GM23338 (cell line): Measurements from ENCODE around the gene CFAP300. TPM values are rescaled to one million over a fixed set of nuclear protein-coding genes. Genes with fewer than 3 reads are reported as not detected.

Experiments used
- ATAC-seq: fragments of 200-7000 bp; cut with Tn5 transposase; 3 replicates; pipeline ENCODE4 v1.9.1; 2020
- DNase-seq: peaks from one replicate; pipeline ENCODE4 v3.0.0-alpha.2; 2015; ENCODE audit warnings: low spot score
- H2AFZ ChIP-seq: fragments of 200-600 bp; sonication (generic); 2 replicates; pipeline ENCODE4 v1.8.0; 2016; ENCODE audit warnings: antibody characterized with exemption, mild to moderate bottlenecking, moderate library complexity
- H3F3A ChIP-seq: fragments of 200-600 bp; sonication (generic); replicated peaks from 2 replicates; pipeline ENCODE4 v1.8.0; 2017; ENCODE audit warnings: antibody characterized with exemption, mixed run types, low read depth
- H3K27ac ChIP-seq: fragments of 200-600 bp; sonication (generic); 2 replicates; pipeline ENCODE4 v1.6.1; 2016; ENCODE audit warnings: low read depth
- H3K27me3 ChIP-seq: fragments of 200-600 bp; sonication (generic); 2 replicates; pipeline ENCODE4 v1.8.0; 2016; ENCODE audit warnings: mild to moderate bottlenecking, mixed run types, moderate library complexity; ENCODE audit not compliant: insufficient read depth
- H3K36me3 ChIP-seq: fragments of 200-600 bp; sonication (generic); 2 replicates; pipeline ENCODE4 v1.8.0; 2016; ENCODE audit warnings: mild to moderate bottlenecking; ENCODE audit not compliant: insufficient read depth
- H3K4me1 ChIP-seq: fragments of 200-600 bp; sonication (generic); 2 replicates; pipeline ENCODE4 v1.8.0; 2016; ENCODE audit warnings: mild to moderate bottlenecking, moderate library complexity; ENCODE audit not compliant: insufficient read depth
- H3K4me2 ChIP-seq: fragments of 200-600 bp; sonication (generic); 2 replicates; pipeline ENCODE4 v1.7.1; 2017; ENCODE audit warnings: mixed run types
- H3K4me3 ChIP-seq: fragments of 200-600 bp; sonication (generic); 2 replicates; pipeline ENCODE4 v1.6.1; 2016; ENCODE audit warnings: mixed run types
- H3K79me2 ChIP-seq: fragments of 200-600 bp; sonication (generic); replicated peaks from 2 replicates; pipeline ENCODE4 v1.8.0; 2017; ENCODE audit warnings: mild to moderate bottlenecking; ENCODE audit not compliant: insufficient read depth
- H3K9me2 ChIP-seq: fragments of 200-600 bp; sonication (generic); 2 replicates; pipeline ENCODE4 v1.8.0; 2017; ENCODE audit not compliant: insufficient read depth
- H4K20me1 ChIP-seq: fragments of 200-600 bp; sonication (generic); replicated peaks from 2 replicates; pipeline ENCODE4 v1.8.0; 2017; ENCODE audit warnings: mild to moderate bottlenecking; ENCODE audit not compliant: insufficient read depth
- H3K27ac Mint-ChIP-seq: 2 replicates; pipeline ENCODE4 v1.8.0; 2020; ENCODE audit warnings: inconsistent platforms, mild to moderate bottlenecking, moderate library complexity, mixed read lengths
- H3K27me3 Mint-ChIP-seq: 3 replicates; pipeline ENCODE4 v1.8.0; 2022; ENCODE audit warnings: low read depth, mild to moderate bottlenecking, moderate library complexity, mixed read lengths, inconsistent platforms; ENCODE audit not compliant: insufficient read depth, poor library complexity
- H3K36me3 Mint-ChIP-seq: 3 replicates; pipeline ENCODE4 v1.8.0; 2021; ENCODE audit warnings: low read depth, mild to moderate bottlenecking, inconsistent platforms, moderate library complexity, mixed read lengths
- H3K4me1 Mint-ChIP-seq: 3 replicates; pipeline ENCODE4 v1.8.0; 2020; ENCODE audit warnings: mild to moderate bottlenecking, inconsistent platforms, mixed read lengths
- H3K4me3 Mint-ChIP-seq: 3 replicates; pipeline ENCODE4 v1.8.0; 2021; ENCODE audit warnings: moderate library complexity, mild to moderate bottlenecking, inconsistent platforms, mixed read lengths
- H3K9me3 Mint-ChIP-seq: 3 replicates; pipeline ENCODE4 v1.8.0; 2020; ENCODE audit warnings: moderate library complexity, mild to moderate bottlenecking, inconsistent platforms, mixed read lengths
- CREB1 ChIP-seq: fragments of 250-450 bp; sonication (Bioruptor Pico); IDR thresholded peaks from 2 replicates; pipeline ENCODE4 v1.5.0; 2020; ENCODE audit warnings: low read depth, mild to moderate bottlenecking, moderate library complexity
- JUNB ChIP-seq: IDR thresholded peaks from one replicate; pipeline ENCODE4 v1.6.1; 2016; ENCODE audit warnings: antibody characterized with exemption; ENCODE audit not compliant: unreplicated experiment
- POLR2AphosphoS5 ChIP-seq: IDR thresholded peaks from 2 replicates; pipeline ENCODE4 v1.6.1; 2016; ENCODE audit warnings: antibody characterized with exemption, low read depth
- STAT1 ChIP-seq: IDR thresholded peaks from one replicate; pipeline ENCODE4 v1.6.1; 2016; ENCODE audit warnings: antibody characterized with exemption; ENCODE audit not compliant: unreplicated experiment
- ZNF114 ChIP-seq: fragments of 250-450 bp; sonication (Bioruptor Pico); IDR thresholded peaks from 2 replicates; pipeline ENCODE4 v1.5.0; 2020; ENCODE audit warnings: mild to moderate bottlenecking, moderate library complexity
- ZNF331 ChIP-seq: fragments of 250-450 bp; sonication (Bioruptor Pico); IDR thresholded peaks from 2 replicates; pipeline ENCODE4 v1.5.0; 2020; ENCODE audit warnings: low read depth, mild to moderate bottlenecking, moderate library complexity
- polyA plus RNA-seq: library from polyadenylated mRNA; unstranded; fragments of >200 nt; fragmentation: Nextera tagmentation; extraction: Ambion mirVana; gene quantifications from 2 replicates; pipeline ENCODE4 v1.2.1, GENCODE V29; 2016
- total RNA-seq: library from RNA; depleted of rRNA; stranded (reverse); fragments of >200 nt; shearing (Covaris generic); gene quantifications from 2 replicates; pipeline ENCODE4 v1.2.3, GENCODE V29; 2014
- TF ChIP-seq, protein P1 (sequence below): IDR thresholded peaks from 2 replicates; pipeline ENCODE4 v1.6.1; 2016; ENCODE audit warnings: antibody characterized with exemption
- TF ChIP-seq, protein P2 (sequence below): fragments of 250-450 bp; sonication (Bioruptor Pico); IDR thresholded peaks from 2 replicates; pipeline ENCODE4 v1.5.0; 2020; ENCODE audit warnings: mild to moderate bottlenecking, moderate library complexity

The CFAP300 gene
- total and polyA plus RNA-seq, 2 experiments from 2014 or later = 1.4 to 6.0 TPM

GRCh38 chr11:102079625-102080024 is 32.4 kb downstream of the CFAP300 start:
- no peak overlapping the region for H3K27ac ChIP-seq
- no peaks in the 10 kb centered on the region for H3F3A ChIP-seq
- TF ChIP-seq POLR2AphosphoS5 (no peak), JUNB (no peak)
- no peak overlapping the region for H3K4me3 Mint-ChIP-seq
- no peak overlapping the region for H3K4me2 ChIP-seq
- H2AFZ ChIP-seq = no peak overlapping the region
- no peak for ATAC-seq
- no peaks in the 10 kb centered on the region for H3K9me2 ChIP-seq
- no peak overlapping the region for H3K27ac Mint-ChIP-seq
- H3K4me3 ChIP-seq = no peak overlapping the region
- H3K9me3 Mint-ChIP-seq = no peaks in the 10 kb centered on the region
- H3K36me3 Mint-ChIP-seq = no peaks in the 10 kb centered on the region
- H3K27me3 ChIP-seq = no peaks in the 10 kb centered on the region
- no peaks in the 10 kb centered on the region for H4K20me1 ChIP-seq
- H3K79me2 ChIP-seq = no peaks in the 10 kb centered on the region
- H3K27me3 Mint-ChIP-seq = no peaks in the 10 kb centered on the region
- H3K4me1 Mint-ChIP-seq = no peaks in the 10 kb centered on the region
- no peaks in the 10 kb centered on the region for H3K36me3 ChIP-seq
- H3K4me1 ChIP-seq = no peaks in the 10 kb centered on the region
- no peak for DNase-seq

GRCh38 chr11:102081313-102081712 is 34.1 kb downstream of the CFAP300 start:
- Histone ChIP-seq H3K27me3 (no peaks in the 10 kb centered on the region), H3K27ac (no peak overlapping the region), H3K9me2 (no peaks in the 10 kb centered on the region), H3K4me2 (no peak overlapping the region), H3F3A (no peaks in the 10 kb centered on the region), H3K4me3 (no peak overlapping the region), H4K20me1 (no peaks in the 10 kb centered on the region), H2AFZ (no peak overlapping the region), H3K4me1 (no peaks in the 10 kb centered on the region), H3K79me2 (no peaks in the 10 kb centered on the region), H3K36me3 (no peaks in the 10 kb centered on the region)
- no peaks in the 10 kb centered on the region for H3K36me3 Mint-ChIP-seq
- DNase-seq (no peak), ATAC-seq (no peak)
- no peaks in the 10 kb centered on the region for H3K9me3 Mint-ChIP-seq
- no peak for TF ChIP-seq ZNF114
- no peak for TF ChIP-seq STAT1
- no peak for TF ChIP-seq JUNB
- TF ChIP-seq, protein P1, sequence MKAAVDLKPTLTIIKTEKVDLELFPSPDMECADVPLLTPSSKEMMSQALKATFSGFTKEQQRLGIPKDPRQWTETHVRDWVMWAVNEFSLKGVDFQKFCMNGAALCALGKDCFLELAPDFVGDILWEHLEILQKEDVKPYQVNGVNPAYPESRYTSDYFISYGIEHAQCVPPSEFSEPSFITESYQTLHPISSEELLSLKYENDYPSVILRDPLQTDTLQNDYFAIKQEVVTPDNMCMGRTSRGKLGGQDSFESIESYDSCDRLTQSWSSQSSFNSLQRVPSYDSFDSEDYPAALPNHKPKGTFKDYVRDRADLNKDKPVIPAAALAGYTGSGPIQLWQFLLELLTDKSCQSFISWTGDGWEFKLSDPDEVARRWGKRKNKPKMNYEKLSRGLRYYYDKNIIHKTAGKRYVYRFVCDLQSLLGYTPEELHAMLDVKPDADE = no peak
- TF ChIP-seq ZNF331 (CRISPR knock-in tag) = no peak
- TF ChIP-seq, protein P2, sequence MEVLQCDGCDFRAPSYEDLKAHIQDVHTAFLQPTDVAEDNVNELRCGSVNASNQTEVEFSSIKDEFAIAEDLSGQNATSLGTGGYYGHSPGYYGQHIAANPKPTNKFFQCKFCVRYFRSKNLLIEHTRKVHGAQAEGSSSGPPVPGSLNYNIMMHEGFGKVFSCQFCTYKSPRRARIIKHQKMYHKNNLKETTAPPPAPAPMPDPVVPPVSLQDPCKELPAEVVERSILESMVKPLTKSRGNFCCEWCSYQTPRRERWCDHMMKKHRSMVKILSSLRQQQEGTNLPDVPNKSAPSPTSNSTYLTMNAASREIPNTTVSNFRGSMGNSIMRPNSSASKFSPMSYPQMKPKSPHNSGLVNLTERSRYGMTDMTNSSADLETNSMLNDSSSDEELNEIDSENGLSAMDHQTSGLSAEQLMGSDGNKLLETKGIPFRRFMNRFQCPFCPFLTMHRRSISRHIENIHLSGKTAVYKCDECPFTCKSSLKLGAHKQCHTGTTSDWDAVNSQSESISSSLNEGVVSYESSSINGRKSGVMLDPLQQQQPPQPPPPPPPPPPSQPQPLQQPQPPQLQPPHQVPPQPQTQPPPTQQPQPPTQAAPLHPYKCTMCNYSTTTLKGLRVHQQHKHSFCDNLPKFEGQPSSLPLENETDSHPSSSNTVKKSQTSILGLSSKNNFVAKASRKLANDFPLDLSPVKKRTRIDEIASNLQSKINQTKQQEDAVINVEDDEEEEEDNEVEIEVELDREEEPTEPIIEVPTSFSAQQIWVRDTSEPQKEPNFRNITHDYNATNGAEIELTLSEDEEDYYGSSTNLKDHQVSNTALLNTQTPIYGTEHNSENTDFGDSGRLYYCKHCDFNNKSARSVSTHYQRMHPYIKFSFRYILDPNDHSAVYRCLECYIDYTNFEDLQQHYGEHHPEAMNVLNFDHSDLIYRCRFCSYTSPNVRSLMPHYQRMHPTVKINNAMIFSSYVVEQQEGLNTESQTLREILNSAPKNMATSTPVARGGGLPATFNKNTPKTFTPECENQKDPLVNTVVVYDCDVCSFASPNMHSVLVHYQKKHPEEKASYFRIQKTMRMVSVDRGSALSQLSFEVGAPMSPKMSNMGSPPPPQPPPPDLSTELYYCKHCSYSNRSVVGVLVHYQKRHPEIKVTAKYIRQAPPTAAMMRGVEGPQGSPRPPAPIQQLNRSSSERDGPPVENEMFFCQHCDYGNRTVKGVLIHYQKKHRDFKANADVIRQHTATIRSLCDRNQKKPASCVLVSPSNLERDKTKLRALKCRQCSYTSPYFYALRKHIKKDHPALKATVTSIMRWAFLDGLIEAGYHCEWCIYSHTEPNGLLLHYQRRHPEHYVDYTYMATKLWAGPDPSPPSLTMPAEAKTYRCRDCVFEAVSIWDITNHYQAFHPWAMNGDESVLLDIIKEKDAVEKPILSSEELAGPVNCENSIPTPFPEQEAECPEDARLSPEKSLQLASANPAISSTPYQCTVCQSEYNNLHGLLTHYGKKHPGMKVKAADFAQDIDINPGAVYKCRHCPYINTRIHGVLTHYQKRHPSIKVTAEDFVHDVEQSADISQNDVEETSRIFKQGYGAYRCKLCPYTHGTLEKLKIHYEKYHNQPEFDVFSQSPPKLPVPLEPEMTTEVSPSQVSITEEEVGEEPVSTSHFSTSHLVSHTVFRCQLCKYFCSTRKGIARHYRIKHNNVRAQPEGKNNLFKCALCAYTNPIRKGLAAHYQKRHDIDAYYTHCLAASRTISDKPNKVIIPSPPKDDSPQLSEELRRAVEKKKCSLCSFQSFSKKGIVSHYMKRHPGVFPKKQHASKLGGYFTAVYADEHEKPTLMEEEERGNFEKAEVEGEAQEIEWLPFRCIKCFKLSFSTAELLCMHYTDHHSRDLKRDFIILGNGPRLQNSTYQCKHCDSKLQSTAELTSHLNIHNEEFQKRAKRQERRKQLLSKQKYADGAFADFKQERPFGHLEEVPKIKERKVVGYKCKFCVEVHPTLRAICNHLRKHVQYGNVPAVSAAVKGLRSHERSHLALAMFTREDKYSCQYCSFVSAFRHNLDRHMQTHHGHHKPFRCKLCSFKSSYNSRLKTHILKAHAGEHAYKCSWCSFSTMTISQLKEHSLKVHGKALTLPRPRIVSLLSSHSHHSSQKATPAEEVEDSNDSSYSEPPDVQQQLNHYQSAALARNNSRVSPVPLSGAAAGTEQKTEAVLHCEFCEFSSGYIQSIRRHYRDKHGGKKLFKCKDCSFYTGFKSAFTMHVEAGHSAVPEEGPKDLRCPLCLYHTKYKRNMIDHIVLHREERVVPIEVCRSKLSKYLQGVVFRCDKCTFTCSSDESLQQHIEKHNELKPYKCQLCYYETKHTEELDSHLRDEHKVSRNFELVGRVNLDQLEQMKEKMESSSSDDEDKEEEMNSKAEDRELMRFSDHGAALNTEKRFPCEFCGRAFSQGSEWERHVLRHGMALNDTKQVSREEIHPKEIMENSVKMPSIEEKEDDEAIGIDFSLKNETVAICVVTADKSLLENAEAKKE (CRISPR knock-in tag) = no peak
- no peak for TF ChIP-seq CREB1 (CRISPR knock-in tag)
- no peaks in the 10 kb centered on the region for H3K27me3 Mint-ChIP-seq
- H3K4me3 Mint-ChIP-seq = no peak overlapping the region
- H3K4me1 Mint-ChIP-seq = no peaks in the 10 kb centered on the region
- no peak overlapping the region for H3K27ac Mint-ChIP-seq
